Measurements from ENCODE around the gene MYOD1. TPM values are rescaled to one million over a fixed set of nuclear protein-coding genes. Genes with fewer than 3 reads are reported as not detected.

The MYOD1 gene
- not detected for polyA plus RNA-seq (2012; ENCODE audit: insufficient read depth, insufficient read length)

DNA sequence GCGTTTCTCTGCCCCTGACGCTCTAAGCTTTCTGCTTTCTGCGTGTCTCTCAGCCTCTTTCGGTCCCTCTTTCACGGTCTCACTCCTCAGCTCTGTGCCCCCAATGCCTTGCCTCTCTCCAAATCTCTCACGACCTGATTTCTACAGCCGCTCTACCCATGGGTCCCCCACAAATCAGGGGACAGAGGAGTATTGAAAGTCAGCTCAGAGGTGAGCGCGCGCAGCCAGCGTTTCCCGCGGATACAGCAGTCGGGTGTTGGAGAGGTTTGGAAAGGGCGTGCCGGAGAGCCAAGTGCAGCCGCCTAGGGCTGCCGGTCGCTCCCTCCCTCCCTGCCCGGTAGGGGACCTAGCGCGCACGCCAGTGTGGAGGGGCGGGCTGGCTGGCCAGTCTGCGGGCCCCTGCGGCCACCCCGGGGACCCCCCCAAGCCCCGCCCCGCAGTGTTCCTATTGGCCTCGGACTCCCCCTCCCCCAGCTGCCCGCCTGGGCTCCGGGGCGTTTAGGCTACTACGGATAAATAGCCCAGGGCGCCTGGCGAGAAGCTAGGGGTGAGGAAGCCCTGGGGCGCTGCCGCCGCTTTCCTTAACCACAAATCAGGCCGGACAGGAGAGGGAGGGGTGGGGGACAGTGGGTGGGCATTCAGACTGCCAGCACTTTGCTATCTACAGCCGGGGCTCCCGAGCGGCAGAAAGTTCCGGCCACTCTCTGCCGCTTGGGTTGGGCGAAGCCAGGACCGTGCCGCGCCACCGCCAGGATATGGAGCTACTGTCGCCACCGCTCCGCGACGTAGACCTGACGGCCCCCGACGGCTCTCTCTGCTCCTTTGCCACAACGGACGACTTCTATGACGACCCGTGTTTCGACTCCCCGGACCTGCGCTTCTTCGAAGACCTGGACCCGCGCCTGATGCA, at the start of gene MYOD1:
MYOD1 (plus strand) TSS at position 544 of the 910 bp plus-strand sequence; CDS start at position 756, 212 bp downstream.
- no peak for DNase-seq (ENCODE audit: low read depth, low spot score)
- H3K4me3 ChIP-seq (ENCODE audit: low read length): no peak within 1 kb of the TSS

DNA sequence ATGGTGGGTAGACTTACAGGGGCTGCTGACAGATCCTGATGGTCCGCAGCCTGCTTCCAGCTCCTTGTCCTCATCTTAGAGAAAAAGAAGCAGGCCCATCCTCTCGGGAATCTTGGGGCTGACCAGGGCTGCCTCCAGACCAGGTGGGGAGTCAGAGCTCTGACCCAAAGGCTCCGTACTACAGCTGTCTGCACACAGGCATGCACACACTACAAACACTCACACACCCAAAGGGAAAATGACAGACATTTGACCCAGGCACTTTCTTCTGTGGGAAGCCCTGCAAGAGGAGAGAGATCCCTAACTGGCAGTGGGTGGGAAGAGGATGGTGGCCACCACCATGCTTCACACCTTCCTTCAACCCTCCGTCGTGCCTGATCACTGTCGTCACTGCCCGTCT, 46.9 kb upstream of the MYOD1 start:
- no peak overlapping the region for H3K4me3 ChIP-seq (ENCODE audit: low read length)
- DNase-seq (ENCODE audit: low read depth, low spot score): no peak

DNA sequence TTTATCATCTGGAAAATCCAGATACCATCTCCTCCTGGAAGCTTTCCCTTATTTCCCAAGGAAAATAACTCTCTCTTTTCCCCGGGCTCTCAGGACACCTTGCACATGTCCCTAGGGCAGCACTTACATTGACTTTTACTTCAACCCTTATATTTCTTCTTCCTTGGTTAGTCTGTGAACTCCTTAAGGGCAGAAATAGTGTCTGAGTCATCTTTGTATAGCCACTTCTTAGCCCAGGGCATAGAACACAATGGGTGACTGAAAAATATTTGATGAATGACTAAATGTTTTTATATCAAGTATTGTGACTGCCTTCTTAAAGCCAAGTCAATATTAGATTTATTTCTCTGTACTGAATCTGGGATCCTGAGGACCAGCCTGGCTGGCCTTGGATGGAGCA, 45.4 kb upstream of the MYOD1 start:
- no peak overlapping the region for H3K4me3 ChIP-seq (ENCODE audit: low read length)
- no peak for DNase-seq (ENCODE audit: low read depth, low spot score)

DNA sequence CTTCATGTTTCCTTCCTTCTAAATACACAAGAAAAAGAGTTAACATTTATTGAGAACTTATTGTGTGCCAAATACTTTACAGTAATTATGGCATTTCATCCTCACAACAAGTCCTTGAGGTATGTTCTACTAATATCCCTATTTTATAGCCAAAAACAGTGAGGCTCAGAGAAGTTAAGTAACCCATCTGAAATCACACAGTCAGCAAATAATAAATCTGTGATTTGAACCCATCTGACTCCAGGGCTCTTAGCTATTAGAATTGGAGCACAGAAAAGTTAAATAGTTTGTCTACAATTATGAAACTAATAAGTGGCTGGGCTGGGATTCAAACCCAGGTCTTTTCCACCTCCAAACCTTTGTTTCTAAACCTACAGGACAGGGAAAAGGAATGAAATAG, 36.5 kb upstream of the MYOD1 start:
- no peak for DNase-seq (ENCODE audit: low read depth, low spot score)

DNA sequence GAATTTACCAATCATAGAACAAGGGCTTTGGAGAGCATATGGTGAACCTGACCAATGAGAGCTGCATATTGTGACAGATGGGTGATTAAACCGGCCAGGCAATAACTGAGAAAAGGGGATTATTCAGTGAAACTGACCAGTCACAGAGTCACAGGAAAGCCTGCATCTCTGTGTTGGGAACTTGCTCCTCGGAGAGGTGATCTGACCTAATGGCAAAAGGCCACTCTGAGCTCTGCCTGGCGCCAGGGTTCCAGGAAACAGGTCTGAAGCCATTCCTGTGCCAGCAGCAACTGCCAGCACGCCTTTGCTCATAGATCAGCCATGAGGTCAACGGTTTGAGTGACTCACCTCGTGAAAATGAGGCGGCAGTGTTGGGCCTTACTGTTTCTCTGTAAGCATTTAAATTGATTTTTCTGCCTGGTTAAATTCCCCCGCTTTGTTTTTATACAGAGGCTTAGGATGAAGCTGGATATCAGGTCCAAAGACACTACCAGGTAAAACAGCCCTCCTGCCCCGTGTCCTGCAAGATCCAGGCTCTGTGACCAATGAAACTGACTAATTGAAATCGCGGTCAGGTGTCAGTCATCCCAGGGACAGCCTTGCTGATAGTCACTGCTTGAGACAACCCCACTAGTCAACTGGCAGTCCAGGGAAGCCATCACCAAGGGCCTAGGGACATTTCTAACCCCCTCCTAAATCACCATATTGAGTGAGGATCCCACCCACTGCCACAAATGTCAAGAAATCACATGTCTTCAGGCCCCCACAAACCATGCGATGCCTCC, 35.8 kb upstream of the MYOD1 start:
- no peak overlapping the region for H3K4me3 ChIP-seq (ENCODE audit: low read length)
- DNase-seq (ENCODE audit: low read depth, low spot score): no peak

More for the DNA sequence above, 36.5 kb upstream of the MYOD1 start:
- no peak overlapping the region for H3K4me3 ChIP-seq (ENCODE audit: low read length)

DNA sequence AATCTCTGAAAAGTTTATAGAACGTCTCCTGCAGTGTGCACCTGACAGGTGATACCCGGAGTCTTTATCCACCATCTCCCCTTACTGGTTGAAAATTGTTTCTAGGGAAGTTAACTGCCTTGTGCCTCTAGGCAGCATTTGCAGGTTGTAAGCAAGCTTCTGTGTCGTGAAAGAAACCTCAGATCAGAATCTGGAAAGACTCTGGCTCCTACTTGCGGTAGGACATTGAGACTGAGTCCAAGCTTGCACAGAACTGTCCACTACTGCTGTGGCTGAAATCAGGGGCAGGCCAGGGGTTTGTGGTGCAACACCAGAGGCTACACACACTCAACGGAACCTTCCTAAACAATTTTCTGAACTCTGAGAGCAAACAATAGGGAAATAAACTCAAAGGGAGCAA, 34.8 kb upstream of the MYOD1 start:
- no peak for DNase-seq (ENCODE audit: low read depth, low spot score)

DNA sequence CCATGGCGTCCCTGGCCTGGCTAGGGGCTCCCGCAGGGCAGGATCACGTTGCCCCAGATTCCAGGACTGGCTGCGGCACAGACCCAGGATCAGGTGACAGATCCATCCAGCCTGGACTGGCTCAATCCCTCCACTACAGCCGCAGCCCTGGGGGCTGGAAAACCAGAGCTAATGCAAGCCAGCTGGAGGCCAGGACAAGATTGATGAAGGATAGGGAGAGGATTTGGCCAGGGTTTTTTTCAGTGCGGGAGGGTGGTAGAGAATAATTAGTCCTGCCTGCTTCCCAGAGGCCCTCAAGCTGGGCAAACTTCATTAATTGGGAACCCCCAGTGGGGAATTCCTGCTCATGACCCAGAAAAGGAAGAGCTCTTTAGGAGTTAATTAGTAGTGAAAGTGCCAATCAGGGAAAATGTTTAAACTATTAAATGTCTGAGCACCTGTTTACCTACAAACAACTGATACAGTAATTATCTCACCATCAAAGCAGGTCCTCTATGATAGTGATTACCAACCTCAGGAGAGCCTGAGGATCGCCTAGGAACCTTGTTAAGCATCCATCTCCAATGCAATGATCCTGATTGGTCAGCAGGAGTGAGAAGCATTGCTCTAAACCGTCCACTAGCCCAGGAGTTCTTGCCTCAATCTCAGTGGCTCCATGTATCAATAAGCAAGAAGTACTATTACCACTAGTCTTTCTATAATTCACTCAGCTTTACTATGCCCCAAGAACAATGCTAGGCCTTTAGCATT, 33.0 kb upstream of the MYOD1 start:
- no peak overlapping the region for H3K4me3 ChIP-seq (ENCODE audit: low read length)
- no peak for DNase-seq (ENCODE audit: low read depth, low spot score)

More for the DNA sequence above, 34.8 kb upstream of the MYOD1 start:
- H3K4me3 ChIP-seq (ENCODE audit: low read length): no peak overlapping the region

DNA sequence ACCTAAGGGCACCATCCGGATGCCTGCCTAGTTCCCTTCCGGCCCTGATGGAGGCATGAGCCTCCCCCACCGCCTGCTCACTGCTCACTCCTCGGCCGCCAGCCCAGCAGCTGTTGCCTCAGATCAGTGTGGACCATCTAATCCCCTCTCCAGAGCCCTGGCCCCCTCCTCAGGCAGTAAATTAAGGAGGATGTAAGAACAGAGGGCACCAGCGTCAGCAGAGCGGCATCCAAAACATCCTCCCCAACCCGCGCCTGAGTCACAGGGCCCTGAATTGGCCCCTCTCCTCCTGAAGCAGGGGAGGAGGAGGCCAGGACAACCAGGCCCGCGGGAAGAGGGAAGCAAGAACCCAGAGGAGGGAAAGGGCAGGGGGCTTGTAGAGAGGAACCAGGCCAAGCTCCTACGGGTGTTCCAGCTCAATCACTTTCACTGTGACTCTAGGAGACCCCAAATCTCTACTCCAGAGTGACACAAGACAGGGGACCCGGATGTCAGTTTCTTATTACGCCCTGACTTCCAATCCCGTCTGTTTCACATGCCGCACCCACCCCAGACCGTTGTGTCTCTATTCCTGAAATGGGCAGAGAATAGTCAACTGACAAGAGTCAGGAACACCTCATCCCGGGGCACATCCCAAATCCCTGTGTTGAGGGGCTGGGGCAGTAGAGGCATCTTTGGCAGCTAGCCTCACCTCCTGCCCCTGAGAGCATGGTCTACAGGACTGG, 31.3 kb upstream of the MYOD1 start:
- H3K4me3 ChIP-seq (ENCODE audit: low read length): no peak overlapping the region
- DNase-seq (ENCODE audit: low read depth, low spot score): no peak

DNA sequence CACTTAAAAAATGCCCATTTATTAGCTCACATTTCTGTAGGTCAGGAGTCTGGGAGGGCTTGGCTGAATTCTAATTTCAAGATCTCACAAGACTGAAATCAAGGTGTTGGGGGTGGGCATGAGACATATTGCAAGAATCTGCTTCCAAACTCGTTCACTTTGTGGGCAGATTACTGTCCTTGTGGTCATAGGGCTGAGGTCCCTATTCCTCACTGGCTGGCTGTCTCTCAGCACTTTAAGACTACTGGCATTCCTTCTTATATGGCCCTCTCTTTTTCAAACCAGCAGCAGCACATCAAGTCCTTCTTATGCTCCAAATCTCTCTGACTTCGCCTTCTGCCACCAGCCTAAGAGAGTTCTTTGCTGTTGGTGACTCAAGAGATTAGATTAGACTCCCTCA, 27.8 kb upstream of the MYOD1 start:
- H3K4me3 ChIP-seq (ENCODE audit: low read length): no peak overlapping the region
- no peak for DNase-seq (ENCODE audit: low read depth, low spot score)

DNA sequence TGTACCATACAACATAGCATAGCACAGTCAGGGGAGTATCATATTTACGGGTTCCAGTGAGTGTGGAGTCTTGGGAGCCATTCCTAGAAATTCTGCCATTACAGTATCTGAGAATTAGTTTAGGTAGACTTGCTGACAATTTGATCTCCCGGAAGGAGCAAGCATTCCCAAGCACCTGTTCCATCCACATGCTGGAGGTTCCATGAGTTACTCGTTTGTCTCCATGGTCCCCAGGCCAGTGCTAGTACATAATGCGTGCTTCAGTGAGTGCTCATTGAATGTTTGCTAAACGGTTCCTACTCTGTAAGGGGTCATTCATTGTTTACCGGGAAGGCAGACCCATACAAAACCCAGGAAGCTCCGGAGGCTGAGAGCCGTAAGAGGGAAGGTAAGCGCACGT, 27.4 kb upstream of the MYOD1 start:
- DNase-seq (ENCODE audit: low read depth, low spot score): no peak
- H3K4me3 ChIP-seq (ENCODE audit: low read length): no peak overlapping the region

DNA sequence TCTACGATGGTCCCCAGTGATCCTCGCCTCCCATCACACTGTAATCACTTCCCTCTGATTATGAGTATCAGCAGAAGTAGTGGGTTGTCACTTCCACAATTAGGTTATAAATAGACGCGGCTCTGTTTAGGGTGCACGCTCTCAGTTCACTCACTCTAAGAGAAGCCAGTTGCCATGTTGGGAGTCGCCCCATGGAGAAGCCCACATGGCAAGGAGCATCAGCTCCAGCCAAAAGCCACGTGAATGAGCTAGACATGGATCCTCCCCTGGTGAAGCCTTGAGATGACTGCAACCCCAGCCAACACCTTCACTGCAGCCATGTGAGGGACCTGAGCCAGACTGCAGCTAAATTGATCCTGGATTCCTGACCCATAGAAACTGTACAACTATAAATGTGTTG, 26.4 kb upstream of the MYOD1 start:
- no peak overlapping the region for H3K4me3 ChIP-seq (ENCODE audit: low read length)
- DNase-seq (ENCODE audit: low read depth, low spot score): no peak

DNA sequence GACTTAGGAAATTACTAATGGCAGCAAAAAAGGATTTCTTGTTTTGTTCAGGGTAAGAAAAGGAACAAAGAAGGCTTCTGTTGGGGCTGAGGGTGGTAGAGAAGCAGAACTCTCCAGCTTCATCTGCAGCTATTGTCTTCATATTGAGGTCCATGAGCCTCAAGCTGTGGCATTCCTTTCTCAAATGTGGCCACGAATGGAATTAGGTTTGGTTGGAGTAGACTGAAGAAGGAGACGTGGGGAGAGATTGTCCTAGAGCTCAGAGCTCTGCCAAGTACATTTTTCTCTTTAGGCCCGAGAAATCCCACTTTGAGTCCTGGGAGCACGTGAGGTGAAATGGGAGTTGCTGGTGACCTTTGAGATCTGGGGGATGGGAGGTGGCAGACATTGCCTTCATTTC, 25.8 kb upstream of the MYOD1 start:
- no peak for DNase-seq (ENCODE audit: low read depth, low spot score)
- H3K4me3 ChIP-seq (ENCODE audit: low read length): no peak overlapping the region

DNA sequence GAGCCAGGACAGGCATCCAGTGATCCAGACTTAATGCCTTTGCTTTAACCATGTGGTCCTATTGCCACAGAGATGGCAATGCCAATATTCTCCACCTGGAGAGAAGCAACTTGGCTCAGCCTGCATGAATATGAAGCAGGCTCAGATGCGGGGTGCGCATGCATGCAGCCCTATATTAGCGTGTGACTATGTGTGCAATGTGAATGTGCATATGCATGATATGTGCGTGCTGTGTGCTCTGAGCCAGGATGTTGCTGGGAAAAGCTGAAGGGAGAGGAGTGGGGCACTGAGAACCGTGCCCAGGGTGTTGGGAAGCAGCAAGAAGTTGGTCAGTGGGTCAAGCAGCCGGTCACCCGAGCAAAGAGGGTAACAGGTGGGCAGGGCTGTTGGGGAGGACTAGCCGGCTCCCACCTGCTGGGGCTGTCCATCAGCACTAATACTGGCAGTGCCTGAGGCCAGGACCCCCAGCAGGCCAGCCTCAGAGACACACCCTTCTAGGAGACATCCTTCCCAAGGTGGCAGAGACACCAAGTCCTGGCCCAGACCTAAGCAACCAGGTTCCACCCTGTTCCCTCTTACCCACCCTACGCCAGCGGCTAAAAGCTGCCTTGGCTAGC, 24.8 kb upstream of the MYOD1 start:
- no peak for DNase-seq (ENCODE audit: low read depth, low spot score)

DNA sequence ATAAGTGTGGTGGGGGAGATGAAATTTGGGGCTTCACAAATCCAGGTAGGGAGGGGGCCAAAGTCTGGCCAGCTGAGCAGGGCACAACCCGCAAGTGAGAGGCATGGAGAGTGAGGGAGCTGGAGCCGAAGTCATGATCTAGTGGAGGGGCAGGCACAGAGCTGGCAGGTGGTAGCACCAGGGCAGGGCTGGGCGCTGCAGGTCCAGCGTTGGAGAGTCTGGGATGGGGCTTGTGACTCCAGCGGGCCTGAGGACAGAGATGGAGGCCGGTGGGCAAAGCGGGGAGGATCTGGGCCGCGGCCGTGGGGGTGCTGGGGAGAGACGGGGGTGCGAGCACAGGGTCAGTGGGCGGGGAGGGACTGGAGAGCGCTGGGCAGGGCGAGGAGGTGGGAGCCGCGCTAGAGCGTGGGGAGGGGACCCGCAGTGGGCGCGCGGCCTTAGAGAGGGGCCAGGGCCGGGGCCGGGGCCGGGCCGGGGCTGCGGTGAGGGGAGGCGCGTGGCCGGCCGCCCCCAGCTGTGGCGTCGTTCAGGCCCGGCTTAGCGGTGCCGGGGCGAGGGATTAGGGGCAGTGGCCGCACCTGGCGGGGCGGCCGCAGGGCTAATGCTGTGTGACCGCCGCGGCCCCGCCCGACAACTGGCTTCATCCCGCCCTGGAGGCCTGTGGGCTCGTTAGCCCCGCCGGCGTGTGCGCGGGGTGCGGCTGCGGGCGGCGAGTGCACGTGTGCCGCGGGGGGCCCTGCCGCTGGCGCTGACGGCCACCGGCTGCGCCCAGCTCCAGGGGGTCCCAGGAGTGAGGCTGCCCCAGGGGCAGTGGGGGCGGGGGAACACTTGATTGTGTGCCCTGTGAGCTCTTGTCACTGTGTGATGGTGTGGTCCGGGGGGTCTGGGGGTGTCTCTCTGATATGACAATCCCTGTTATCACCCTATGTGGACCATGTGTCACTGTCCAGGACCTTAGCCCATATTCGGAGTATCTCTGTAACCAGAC, 23.6 kb upstream of the MYOD1 start:
- H3K4me3 ChIP-seq (ENCODE audit: low read length): no peak overlapping the region
- no peak for DNase-seq (ENCODE audit: low read depth, low spot score)

More for the DNA sequence above, 24.8 kb upstream of the MYOD1 start:
- no peak overlapping the region for H3K4me3 ChIP-seq (ENCODE audit: low read length)

DNA sequence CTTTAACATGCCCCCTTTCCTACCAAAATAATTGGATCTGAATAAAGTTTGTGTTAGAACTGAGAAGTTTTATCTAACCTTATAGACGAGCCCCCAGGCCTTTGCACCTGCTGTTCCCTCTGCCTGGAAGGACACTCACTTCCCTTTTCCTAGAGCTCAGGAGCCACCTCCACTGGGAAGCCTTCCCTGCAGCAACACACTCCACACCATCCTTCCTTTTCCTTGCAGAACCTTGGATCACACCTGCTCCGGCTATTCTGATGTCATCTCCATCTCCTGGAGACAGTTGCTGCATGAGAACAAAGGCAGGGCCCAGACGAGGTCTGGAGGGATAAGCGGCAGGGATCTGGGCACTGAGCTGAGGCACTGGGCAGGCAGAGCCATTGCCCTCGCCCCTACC, 22.6 kb upstream of the MYOD1 start:
- no peak overlapping the region for H3K4me3 ChIP-seq (ENCODE audit: low read length)
- DNase-seq (ENCODE audit: low read depth, low spot score): no peak

DNA sequence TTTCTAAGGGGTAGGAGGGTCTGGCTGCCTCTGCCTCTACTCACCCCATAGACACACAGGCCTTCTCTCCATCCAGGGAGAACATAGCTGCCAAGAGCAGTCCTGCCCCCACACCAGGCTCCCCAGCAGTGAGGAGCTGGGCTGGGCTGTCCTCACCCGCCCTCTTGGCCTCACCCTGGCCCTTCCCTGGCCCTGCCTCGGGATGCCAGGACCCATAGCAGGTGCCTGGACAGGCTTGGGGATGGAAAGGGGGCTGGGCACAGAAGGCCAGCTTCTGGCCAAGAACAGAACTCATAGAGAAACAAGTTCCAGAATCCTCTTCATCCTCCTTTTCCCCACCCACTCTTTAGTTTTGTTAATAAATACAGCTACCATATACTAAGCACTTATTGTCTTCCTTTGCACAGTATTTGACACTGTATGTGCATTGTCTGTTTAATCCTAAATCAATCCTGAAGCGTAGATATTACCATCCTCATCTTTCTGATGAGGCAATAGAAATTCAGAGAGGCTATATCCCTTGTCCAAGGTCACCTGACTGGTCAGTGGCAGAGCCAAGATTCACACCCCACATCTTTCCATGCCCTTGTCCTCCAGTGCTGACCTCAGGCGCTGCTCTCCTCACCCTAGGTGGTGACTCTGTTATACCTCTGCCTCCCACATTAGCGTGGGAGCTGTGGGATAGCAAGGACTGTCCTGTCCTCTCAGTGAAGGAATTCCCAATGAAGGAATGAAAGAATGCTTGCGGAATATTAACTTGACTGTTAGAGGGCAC, 22.0 kb upstream of the MYOD1 start:
- H3K4me3 ChIP-seq (ENCODE audit: low read length): no peak overlapping the region
- no peak for DNase-seq (ENCODE audit: low read depth, low spot score)
